Stimulated activated CD4-positive, alpha-beta T cell treated with anti-CD3 and anti-CD28 coated beads, Interleukin-1b, Interleukin-23, amount 100 ng/mL, for 1 hour (primary cell): ENCODE data around the gene ZNF821.
"Not testable (repeated sequence)": the region's sequence is repeated elsewhere in the genome, so short reads cannot be mapped to it uniquely, and the experiment has no call there.

ENCODE experiments used
- DNase-seq, 2 donors: peaks; one replicate each; pipeline ENCODE4 v3.0.0-alpha.2; 2020; ENCODE audit warnings: low read depth in 2 of 2

ZNF821 gene

DNA sequence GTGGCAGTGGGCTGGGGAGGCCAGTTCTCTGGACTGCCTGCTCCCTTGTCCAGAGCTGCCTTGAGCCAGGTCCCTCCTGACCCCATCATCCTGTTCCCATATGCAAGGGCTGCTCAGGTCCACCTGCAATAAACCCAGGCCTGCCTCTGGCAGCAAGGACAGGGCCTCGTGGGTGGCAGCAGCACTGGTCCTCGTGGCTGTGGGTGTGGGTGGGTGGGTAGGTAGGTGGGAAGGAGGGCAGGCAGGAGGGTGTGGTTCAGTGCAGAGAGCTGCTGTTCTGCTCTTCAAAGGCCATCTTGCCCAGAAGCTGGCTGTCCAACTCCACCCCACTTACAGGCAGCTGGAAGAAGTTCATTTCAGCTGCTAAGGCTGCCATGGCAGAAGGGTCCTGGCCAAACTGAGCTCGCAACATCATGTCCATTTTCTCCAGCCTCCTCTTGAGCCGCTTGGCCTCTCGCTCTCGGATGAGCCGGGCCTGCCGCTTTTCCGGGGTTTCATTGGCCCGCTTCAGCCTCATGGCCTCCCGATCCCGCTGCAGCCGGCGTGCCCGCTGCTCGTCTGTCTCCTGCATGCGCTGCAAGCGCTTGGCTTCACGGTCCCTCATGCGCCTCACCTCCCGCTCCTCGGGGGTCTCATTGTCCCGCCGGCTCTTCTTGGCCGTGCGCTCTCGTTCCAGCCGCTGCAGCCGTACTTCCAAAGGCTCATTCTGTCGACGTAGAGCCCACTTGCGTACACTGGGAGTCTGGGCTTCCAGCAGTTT lies 24.0 kb downstream of the ZNF821 start:
- no peak for DNase-seq

DNA sequence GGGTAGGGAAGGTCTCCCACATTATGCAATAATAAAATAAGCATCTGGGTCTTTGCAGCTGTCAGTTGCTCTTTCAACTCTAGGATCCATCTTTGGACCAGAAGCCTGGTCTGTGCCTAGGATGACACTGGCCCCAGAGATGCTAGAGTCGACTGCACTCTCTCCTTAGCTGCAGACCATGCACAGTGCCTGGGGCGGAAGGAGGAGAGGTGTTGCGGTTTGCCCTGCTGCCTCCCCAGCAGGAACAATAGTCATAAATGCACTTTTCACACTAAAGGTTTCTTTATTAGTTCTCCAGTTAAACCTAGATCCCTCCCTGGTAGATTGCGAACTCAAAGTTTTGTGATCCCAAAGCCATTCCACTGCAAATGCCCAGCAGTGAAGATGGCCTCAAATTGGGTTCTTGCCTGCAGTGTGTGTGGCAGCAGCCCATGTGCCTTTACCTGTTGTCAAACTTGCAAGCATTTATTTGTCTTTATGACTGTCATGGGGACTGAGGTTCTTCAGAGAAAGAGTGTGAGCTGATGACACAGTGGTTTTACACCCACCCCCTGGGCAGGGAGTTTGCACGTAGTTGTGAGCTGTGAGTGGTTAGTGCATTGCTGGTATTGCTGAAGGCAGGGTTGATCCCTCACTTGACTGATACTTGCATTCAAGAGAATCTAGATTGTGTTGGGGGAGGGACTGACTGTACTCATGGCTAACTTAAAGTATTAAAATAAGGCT lies 27.9 kb downstream of the ZNF821 start:
- no peak for DNase-seq

DNA sequence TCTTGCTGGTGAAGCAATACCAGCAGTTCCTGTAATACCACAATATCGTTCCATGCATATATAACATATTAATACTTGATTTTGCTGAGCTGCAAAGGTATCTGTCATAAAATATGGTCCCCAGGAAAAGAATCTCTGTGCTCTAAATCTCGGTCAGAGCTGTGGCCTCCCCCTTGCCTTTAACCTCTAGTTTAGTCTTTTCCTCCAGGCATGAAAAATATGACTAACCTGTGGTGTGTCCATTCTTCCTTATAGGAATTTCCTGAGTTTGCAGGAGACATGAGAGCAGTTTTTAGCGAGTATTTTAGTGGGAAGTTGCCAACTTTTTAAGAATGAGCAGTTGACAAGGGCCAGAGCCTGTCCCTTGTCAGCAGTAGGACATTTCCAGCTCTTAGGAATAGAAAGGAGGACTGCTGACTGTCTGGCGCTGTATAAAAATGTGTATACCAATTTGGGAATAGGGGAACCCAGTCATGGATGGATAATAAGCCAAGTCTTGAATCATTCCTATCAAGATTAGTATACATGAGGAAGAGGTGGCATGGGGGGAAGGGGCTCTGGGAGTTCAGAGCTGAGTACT lies 29.5 kb downstream of the ZNF821 start:
- DNase-seq, result no peak

- no peak for DNase-seq
Measured at GRCh38 chr16:71853413-71853812, 30.6 kb downstream of the ZNF821 start.

DNA sequence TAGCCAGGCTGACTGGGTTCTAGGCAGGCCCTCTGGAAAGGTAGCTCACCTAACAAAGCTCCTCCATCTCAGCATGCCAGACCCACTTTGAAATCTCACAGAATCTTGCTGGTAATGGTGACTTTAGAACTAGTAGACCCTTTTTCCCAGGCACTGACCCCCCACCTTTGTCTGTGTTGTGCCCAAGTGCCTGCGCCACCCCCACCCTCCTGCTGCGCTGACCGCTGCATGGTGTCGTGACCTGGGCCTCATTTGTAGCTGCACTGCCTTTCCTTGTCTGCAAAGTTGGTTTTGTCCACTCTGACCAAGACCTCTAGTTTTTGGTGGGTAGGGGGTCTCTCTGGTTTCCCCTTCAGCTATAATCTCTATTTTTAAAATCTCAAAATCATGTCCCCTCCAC lies 31.4 kb downstream of the ZNF821 start:
- DNase-seq, result no peak

DNA sequence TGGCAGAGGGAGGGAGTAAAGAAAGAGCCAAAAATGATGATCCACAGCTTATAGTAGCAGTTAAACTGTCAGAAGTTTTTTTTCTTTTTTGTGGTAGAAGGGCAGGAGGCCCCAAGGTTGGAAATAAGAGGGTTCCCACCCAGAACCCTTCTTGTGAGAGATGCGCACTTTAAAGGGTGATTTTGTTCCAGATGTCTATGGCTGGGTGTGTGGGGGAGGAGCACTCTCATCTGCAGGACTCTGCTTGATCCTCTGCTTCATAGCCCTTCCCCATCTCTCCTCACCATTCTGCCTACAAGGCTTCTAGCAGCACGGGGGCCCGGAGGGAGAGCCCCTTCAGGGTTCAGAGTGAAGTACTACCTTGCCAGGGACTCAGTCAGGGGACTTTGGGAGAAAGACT lies 31.8 kb downstream of the ZNF821 start:
- DNase-seq, result no peak

GRCh38 chr16:71851746-71852145 lies 32.2 kb downstream of the ZNF821 start:
- no peak for DNase-seq

DNA sequence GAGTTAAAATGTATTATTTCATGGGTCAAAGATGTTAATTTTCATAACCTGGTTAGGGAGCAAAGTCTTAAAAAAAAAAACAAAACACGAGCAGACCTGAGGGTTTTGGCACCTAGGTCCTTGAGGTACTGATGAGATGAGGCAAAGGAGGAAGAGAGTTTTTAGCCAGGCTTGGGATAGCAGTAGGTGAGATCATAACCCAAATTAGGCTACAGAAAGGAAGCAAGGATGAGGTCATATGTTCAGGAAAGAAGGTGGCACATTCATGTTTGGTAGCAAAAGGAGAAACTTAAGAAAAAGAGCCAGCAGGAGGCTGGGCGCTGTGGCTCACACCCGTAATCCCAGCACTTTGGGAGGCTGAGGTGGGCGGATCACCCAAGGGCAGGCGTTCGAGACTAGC lies 35.4 kb downstream of the ZNF821 start:
- no peak for DNase-seq

- no peak for DNase-seq
Measured at GRCh38 chr16:71847096-71847495, 36.9 kb downstream of the ZNF821 start.

- no peak for DNase-seq
Measured at GRCh38 chr16:71846431-71846830, 37.6 kb downstream of the ZNF821 start.

GRCh38 chr16:71845639-71846430 lies 38.1 kb downstream of the ZNF821 start, which contains the start of gene ATXN1L:
Gene ATXN1L, plus strand, starts transcription at chr16:71845976. Its CDS starts 3,765 bp downstream, at chr16:71849741.
- peak; percentile 81 to 89 for DNase-seq

GRCh38 chr16:71843572-71843971 lies 40.4 kb downstream of the ZNF821 start:
- DNase-seq, result no peak

DNA sequence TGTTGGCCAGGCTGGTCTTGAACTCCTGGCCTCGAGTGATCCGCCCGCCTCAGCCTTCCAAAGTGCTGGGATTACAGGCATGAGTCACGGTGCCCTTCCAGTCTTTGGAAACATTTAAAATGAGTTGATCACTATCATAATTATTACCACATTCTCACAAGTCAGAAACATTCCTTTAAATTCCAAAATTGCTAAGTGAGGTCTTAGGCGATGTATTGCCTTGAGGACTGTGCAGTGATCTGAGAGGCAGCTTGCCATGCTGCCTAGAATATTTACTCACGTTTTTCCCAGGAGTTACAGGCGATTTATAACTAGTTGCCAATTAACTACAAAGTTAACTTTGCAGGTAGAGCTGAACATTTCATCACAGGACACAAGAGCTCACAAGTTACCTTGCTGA lies 43.9 kb downstream of the ZNF821 start:
- no peak for DNase-seq

DNA sequence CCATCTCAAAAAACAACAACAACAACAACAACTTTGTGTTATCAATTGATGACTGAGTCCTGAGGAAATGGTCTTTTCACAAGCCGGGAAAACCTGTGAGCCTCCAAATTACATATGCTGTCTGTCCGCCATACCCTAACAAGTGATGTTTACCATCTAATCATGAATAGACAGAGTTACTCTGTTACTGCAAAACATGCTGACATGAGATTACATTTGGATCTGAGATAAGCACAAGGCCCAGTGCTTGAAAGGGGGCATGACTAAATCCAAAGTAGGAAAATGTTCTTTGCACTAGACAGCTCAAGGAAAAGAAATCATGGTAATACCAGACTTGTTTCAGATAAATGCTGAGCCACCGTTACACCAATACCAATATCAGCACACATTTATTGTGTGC lies 46.8 kb downstream of the ZNF821 start:
- DNase-seq, result no peak

- DNase-seq, result no peak
Measured at GRCh38 chr16:71834291-71834690, 49.7 kb downstream of the ZNF821 start.

DNA sequence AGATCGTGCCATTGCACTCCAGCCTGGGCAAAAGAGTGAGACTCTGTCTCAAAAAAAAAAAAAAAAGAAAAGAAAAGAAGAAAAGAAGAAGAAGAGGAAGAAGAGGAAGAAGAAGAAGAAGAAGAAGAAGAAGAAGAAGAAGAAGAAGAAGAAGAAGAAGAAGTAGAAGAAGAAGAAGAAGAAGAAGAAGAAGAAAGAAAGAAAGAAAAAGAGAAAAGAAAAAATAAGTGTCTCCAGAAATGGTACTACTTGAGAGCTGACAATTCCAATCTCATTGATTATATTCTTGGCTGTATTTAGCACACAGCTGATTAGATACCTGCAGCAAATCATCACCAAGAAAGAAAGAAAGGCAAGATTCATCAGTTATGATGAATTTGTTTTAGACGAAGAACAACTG lies 51.9 kb downstream of the ZNF821 start:
- not testable (repeated sequence) for DNase-seq

DNA sequence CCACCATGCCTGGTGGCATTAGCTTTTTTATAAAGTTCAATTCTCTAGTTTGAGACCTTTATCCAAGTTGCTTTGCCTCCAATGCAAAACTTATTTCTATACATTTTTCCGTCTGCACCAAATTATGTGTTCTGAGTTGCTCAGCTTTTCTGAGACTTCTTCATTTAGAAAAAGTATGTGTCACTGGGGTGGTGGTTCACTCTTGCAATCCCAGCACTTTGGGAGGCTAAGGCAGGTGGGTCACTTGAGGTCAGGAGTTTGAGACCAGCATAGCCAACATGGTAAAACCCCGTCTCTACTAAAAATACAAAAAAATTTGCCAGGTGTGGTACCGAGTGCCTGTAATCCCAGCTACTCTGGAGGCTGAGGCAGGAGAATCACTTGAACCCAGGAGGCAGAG lies 52.3 kb downstream of the ZNF821 start:
- not testable (repeated sequence) for DNase-seq

- no peak for DNase-seq
Measured at GRCh38 chr16:71830359-71830758, 53.6 kb downstream of the ZNF821 start.

GRCh38 chr16:71826533-71827017 lies 57.4 kb downstream of the ZNF821 start:
- DNase-seq, result no peak

DNA sequence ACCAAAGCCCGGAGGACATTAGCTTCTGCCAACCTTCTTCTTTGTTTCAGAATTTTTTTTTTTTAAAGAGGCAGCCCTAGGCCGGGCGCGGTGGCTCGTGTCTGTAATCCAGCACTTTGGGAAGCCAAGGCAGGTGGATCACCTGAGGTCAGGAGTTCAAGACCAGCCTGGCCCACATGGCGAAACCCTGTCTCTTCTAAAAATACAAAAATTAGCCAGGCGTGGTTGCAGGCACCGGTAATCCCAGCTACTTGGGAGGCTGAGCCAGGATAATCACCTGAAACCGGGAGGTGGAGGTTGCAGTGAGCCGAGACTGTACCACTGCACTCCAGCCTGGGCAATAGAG lies 66.9 kb downstream of the ZNF821 start:
- not testable (repeated sequence) for DNase-seq

- DNase-seq, result no peak
Measured at GRCh38 chr16:71811261-71811803, 72.7 kb downstream of the ZNF821 start.

- DNase-seq, result not testable (repeated sequence)
Measured at GRCh38 chr16:71810155-71810530, 73.8 kb downstream of the ZNF821 start.
